Fibroblast of skin of left quadriceps (primary cell): ENCODE data around the gene TMEM19.
"Not testable (repeated sequence)": the region's sequence is repeated elsewhere in the genome, so short reads cannot be mapped to it uniquely, and the experiment has no call there.

Experiments
- DNase-seq, 2 experiments: peaks; one replicate each; pipeline ENCODE4 v3.0.0-alpha.2; 2013; ENCODE audit warnings: low read depth in 2 of 2

Gene TMEM19

GRCh38 chr12:71665090-71665463 lies 20.8 kb upstream of the TMEM19 start:
- no peak for DNase-seq

DNA sequence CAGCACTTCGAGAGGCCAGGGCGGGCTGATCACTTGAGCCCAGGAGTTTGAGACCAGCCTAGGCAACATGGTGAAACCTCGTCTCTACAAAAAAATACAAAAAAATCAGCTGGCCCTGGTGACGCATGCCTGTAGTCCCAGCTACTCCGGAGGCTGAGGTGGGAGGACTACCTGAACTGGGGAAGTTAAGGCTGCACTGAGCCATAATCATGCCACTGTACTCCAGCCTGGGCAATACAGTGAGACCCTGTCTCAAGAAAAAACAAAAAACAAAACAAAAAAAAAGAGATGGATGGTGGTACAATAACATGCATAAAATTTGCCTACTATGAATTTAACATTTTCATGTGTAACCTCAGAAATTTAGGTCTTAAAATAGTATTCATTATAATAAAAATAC lies 19.6 kb upstream of the TMEM19 start:
- DNase-seq = no peak

DNA sequence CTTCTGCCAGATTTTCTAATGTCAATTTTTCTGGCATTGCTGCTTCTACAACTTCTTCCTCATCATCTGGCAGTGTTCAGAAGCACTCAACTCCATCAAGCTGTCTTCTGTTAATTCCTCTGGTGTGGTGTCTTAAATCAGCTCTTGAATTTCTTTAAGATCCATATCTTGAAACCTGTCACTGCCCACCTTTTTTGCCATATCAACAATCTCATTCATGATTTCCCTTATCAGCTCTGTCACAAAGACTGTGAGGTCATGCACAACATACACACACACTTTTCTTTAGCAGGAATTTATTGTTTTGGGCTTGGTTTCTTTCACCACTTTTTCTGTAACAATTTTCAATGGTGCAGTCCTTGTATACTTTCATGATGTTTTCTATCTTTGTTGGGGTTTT lies 14.6 kb upstream of the TMEM19 start:
- no peak for DNase-seq

GRCh38 chr12:71671816-71672215 lies 14.1 kb upstream of the TMEM19 start:
- DNase-seq = no peak

GRCh38 chr12:71682466-71682865 lies 3.4 kb upstream of the TMEM19 start:
- DNase-seq = no peak

DNA sequence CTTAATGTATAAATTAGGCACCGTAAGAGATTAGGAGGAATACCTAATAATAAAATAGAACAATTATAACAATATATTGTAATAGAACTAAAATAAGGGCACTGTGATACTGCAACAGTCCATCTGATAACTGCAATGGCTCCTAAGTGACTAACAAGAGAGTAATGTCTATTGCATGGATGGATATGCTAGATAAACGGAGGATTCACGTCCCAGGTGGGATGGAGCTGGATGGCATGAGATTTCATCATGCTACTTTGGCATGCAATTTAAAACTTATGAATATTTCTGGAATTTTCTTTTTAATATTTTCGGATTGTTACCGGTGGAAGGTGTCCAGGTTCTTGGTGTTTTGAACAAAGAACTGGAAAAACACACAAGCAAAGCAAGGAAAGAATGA lies 2.2 kb upstream of the TMEM19 start:
- DNase-seq = no peak

DNA sequence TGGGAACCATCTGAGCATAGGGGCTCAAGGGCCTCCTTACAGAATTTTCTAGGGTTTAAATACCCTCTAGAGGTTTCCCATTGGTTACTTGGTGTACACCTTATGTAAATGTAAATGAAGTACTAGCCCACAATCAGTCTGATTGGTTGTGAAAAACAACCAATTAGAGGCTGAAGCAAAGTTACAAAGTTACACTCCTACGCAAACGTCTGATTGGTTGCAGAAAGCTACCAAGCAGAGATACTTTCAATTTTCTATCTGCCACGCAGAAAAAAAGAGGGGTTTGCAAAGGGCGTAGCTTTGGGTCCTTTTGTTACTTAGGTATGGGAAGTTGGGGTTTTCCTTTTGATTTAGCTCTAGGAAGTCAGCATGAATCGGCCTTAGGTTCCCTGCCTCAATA lies 1.8 kb upstream of the TMEM19 start:
- no peak for DNase-seq

- DNase-seq = no peak
Observed at GRCh38 chr12:71685312-71685906, 473 bp upstream of the TMEM19 start.

DNA sequence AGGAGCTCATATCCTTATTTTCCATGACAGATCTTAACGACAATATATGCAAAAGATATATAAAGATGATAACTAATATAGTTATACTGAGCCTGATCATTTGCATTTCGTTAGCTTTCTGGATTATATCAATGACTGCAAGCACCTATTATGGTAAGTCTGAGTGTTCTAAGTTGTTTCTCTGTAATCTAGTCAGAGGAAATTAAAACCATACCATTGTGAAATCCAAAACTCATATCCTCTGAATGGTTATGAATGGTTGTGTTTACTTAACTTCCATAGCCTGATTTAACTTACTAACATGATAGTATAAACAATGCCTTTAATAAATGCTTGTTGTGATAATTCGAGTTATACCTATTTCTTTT lies 760 bp downstream of the TMEM19 start:
- DNase-seq = no peak

DNA sequence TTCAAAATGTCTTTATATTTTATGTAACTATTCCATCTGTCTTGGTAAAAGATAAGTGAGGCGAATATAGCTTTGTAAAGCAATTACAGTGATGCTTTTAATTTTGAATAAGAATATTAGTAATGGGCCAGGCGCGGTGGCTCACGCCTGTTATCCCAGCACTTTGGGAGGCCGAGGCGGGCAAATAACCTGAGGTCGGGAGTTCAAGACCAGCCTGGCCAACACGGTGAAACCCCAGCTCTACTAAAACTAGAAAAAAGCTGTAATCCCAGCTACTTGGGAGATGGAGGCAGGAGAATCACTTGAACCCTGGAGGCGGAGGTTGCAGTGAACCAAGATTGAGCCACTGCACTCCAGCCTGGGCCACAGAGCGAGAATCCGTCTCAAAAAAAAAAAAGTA lies 1.3 kb downstream of the TMEM19 start:
- not testable (repeated sequence) for DNase-seq

GRCh38 chr12:71688961-71689570 lies 3.2 kb downstream of the TMEM19 start:
- DNase-seq = no peak

DNA sequence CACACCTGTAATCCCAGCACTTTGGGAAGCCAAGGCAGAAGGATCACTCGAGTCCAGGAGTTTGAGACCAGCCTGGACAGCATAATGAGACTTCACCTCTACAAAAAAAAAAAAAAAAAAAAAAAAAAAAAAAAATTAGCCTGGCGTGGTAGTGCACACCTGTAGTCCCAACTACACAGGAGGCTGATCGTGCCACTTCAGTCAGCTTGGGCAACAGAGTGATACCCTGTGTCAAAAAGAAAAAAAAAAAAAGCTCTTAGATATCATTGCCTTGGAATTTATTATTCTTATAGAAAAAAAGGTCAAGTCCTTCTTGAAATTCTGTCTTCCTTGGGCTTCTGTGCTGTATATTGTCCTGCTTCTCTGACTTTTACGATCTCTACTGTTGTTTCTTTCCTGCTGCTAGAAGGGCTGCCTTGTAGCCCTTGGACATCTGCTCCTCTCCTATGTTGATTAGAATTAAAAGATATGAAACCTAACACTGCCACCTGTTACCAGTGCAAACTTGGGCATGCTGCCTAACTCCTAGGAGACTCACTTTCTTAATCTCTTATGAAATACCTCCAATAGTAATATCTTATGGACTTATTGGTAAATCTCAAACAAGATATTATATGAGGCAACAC lies 5.7 kb downstream of the TMEM19 start:
- DNase-seq = no peak

DNA sequence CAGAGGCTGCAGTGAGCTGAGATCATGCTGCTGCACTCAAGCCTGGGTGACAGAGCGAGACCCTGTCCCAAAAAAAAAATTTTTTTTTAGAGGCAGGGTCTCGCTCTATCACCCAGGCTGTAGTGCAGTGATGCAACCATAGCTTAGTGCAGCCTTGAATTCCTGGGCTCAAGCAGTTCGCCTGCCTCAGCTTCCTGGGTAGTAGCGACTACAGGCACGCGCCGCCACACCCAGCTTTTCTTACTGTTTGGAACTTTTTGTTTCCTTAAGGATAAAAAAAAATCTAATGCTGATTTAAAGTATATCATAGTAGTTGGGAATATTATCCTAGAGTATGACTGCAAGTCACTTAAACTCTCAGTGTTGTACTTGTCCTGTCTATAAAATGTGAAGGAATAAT lies 7.2 kb downstream of the TMEM19 start:
- no peak for DNase-seq

- not testable (repeated sequence) for DNase-seq
Observed at GRCh38 chr12:71693651-71694050, 7.8 kb downstream of the TMEM19 start.

GRCh38 chr12:71694099-71694820 lies 8.4 kb downstream of the TMEM19 start:
- no peak for DNase-seq

GRCh38 chr12:71695782-71696181 lies 9.9 kb downstream of the TMEM19 start:
- DNase-seq = no peak

GRCh38 chr12:71702181-71702580 lies 16.3 kb downstream of the TMEM19 start:
- DNase-seq = not testable (repeated sequence)

GRCh38 chr12:71702590-71702989 lies 16.7 kb downstream of the TMEM19 start:
- DNase-seq = no peak

- DNase-seq = no peak
Observed at GRCh38 chr12:71703206-71703605, 17.3 kb downstream of the TMEM19 start.

- DNase-seq = no peak
Observed at GRCh38 chr12:71704920-71705319, 19.0 kb downstream of the TMEM19 start.

DNA sequence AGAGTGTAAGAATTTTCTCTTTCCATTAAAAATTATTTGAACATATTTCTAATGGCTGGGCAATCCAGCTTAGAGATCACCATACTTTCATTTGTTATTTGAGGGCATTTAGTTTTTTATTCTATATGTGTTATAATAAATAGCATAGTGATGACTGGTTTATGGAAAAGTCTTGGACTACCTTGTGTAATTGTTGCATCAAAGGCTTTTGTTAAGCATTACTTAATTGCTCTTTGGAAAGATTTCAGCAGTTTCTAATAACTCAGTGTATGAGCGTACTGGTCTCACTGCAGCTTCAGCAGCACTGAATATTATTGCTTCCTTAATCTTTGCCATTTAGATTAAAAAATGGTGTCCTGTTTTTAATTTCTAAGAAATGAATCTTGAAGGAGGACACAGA lies 22.8 kb downstream of the TMEM19 start:
- no peak for DNase-seq

DNA sequence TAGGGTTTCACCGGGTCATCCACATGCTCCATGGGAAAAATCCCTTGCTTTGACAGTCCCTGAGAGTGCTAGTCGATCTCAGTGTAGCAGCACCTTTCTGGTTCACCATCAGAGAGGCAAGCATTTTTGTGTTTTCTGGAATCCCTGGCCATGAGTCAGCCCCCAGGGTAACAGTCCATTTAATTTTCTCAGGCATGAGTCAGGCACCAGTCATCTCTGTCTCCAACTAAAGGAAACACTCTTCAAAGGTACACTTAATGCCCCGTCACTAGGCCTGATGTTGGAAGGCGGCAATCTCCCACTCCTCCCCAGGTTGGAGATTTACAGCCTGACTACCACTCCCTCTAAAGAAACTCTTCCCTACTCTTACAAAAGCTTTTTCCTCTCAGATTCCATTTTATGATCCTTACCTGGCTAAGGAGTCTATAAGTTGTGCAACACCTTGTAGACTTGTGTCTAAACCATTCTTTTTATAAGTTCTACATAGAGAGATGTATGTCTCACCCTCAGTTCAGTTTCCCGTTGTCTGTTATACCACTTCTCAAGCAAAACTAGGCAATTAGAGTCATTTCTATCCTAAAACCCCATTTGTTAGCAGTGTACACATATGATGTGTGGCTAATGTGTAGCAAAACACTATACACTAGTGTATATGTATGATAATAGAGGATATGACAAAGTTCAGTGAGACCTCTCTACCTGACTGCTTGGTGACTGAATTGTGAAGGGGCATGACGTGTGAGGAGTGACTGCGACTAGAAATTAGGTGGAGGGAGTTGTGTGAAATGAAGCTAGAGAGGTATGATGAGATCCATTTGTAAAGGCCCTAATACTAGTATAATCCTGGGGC lies 24.6 kb downstream of the TMEM19 start:
- DNase-seq = peak; percentile 62 to 68
